ENCODE data around the gene ISYNA1.

The ISYNA1 gene

DNA sequence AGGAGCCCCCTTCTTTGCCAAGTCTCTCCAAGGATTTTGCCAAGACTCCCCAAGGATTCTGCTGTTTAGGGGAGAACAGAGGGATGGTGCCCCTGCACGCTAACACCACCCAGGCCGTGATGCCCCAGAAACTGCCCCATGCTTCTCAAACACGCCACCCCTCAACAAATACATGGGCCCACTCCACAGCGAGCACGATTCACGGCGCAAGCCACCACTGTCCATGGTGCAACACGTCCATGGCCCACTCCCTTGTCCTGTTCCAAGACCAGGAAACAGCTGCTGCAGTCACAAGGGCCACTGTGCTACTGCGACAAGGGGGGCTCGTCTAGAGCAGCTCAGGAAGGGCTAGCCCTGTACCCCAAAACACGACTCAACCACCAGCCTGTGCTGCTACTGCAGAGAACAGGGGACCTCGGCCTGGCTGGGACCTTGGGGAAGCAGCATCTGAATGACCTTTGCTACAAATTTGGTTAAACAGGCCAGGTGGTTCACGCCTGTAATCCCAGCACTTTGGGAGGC is 36.5 kb upstream of the ISYNA1 start:
- FAIRE-seq: no peak
- DNase-seq (ENCODE audit: insufficient read length, low spot score): no peak
- TF ChIP-seq, protein P1, sequence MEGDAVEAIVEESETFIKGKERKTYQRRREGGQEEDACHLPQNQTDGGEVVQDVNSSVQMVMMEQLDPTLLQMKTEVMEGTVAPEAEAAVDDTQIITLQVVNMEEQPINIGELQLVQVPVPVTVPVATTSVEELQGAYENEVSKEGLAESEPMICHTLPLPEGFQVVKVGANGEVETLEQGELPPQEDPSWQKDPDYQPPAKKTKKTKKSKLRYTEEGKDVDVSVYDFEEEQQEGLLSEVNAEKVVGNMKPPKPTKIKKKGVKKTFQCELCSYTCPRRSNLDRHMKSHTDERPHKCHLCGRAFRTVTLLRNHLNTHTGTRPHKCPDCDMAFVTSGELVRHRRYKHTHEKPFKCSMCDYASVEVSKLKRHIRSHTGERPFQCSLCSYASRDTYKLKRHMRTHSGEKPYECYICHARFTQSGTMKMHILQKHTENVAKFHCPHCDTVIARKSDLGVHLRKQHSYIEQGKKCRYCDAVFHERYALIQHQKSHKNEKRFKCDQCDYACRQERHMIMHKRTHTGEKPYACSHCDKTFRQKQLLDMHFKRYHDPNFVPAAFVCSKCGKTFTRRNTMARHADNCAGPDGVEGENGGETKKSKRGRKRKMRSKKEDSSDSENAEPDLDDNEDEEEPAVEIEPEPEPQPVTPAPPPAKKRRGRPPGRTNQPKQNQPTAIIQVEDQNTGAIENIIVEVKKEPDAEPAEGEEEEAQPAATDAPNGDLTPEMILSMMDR (IDR thresholded peaks at IDR 0.05; ENCODE audit: insufficient read depth, missing control alignments): no peak

DNA sequence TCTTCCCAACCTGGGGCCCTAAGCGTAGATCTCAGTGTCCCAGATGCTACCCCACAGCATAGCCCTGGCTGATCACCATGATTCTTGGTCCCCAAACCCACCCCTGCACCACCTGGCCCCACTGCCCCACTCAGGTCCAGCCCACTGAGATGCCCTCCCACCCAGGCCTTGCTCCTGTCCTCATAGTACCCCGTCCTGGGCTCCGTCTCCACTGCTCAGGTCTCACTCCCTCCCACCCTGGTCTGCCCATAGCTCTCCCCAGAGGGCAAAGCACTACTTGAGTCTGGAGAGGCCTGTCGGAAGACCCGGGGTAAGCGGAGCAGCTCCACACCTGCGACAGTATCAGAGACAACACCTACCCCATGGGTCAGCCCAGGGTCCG is 35.8 kb upstream of the ISYNA1 start:
- DNase-seq (ENCODE audit: insufficient read length, low spot score): no peak
- FAIRE-seq: no peak
- TF ChIP-seq, protein P1 (IDR thresholded peaks at IDR 0.05; ENCODE audit: insufficient read depth, missing control alignments): no peak

DNA sequence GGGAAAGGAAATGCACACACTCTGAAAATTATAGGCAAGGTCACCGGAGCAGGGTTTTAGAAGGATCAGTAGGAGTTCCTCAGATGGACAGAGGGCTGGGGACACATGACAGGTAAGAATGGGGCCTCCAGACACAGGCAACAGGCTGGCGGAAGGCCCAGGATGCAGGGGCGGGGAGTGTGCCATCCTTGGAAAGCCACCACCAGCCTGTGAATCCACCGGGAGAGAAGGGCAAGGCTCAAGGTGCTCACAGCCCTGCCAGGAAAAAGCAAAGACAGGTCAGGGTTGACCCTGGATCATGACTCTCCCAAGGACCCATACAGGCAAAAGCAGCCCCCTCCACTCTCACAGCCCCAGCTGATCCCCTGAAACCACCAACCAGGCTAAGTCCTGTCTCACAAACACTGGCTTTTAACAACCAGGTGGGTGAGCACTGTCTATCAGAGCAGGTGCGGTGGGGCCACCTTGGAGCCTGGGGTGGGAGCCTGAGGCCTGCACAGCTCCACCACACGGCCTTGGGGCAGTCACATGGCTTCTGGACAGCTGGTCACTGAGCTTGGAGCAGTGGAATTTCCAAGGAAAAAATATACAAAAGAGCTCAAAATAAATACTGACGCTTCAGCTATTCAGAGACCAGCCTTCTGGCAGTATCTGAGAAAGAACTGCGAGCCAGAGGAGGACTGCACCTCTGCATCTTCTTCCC is 35.2 kb upstream of the ISYNA1 start:
- no peak for DNase-seq (ENCODE audit: insufficient read length, low spot score)
- FAIRE-seq: no peak
- TF ChIP-seq, protein P1 (IDR thresholded peaks at IDR 0.05; ENCODE audit: insufficient read depth, missing control alignments): no peak

- TF ChIP-seq, protein P1 (IDR thresholded peaks at IDR 0.05; ENCODE audit: insufficient read depth, missing control alignments): no peak
- FAIRE-seq (no peak), DNase-seq (ENCODE audit: insufficient read length, low spot score) (no peak)
Measured at GRCh38 chr19:18470787-18471186, 32.9 kb upstream of the ISYNA1 start.

GRCh38 chr19:18469069-18469846 is 31.3 kb upstream of the ISYNA1 start:
- TF ChIP-seq, protein P1 (IDR thresholded peaks at IDR 0.05; ENCODE audit: insufficient read depth, missing control alignments): peak; percentile 58
- FAIRE-seq: no peak
- DNase-seq (ENCODE audit: insufficient read length, low spot score): peak; percentile 71

- DNase-seq (ENCODE audit: insufficient read length, low spot score) (no peak), FAIRE-seq (no peak)
- TF ChIP-seq, protein P1 (IDR thresholded peaks at IDR 0.05; ENCODE audit: insufficient read depth, missing control alignments): no peak
Measured at GRCh38 chr19:18468517-18468916, 30.6 kb upstream of the ISYNA1 start.

- FAIRE-seq (no peak), DNase-seq (ENCODE audit: insufficient read length, low spot score) (no peak)
- TF ChIP-seq, protein P1 (IDR thresholded peaks at IDR 0.05; ENCODE audit: insufficient read depth, missing control alignments): no peak
Measured at GRCh38 chr19:18467978-18468377, 30.0 kb upstream of the ISYNA1 start.
